ENCODE results near the gene ADD3.

The ADD3 gene

DNA sequence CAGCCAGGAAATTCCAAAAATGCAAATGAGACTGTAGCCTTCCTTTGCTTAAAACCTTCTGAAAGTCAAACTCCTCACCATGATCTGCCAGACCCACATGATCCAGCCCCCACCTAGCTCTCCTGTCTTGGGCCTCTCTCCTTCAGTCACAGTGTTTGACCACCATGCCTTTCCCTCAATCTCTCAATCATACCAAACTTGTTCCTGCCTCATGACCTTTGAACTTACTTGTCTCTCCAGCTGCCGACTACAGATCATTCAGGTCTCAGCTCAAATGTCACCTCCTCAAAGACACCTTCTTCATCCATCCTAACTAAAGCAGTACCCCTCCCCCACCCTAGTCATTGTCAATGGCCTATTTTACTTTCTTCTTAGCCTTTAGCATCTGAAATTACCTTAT is 9.3 kb upstream of the ADD3 start:
- no peak for DNase-seq
- no peaks in the 10 kb centered on the region for H3K9me3 ChIP-seq
- TF ChIP-seq, protein P1, sequence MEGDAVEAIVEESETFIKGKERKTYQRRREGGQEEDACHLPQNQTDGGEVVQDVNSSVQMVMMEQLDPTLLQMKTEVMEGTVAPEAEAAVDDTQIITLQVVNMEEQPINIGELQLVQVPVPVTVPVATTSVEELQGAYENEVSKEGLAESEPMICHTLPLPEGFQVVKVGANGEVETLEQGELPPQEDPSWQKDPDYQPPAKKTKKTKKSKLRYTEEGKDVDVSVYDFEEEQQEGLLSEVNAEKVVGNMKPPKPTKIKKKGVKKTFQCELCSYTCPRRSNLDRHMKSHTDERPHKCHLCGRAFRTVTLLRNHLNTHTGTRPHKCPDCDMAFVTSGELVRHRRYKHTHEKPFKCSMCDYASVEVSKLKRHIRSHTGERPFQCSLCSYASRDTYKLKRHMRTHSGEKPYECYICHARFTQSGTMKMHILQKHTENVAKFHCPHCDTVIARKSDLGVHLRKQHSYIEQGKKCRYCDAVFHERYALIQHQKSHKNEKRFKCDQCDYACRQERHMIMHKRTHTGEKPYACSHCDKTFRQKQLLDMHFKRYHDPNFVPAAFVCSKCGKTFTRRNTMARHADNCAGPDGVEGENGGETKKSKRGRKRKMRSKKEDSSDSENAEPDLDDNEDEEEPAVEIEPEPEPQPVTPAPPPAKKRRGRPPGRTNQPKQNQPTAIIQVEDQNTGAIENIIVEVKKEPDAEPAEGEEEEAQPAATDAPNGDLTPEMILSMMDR (IDR thresholded peaks at IDR 0.05) = no peak
- H3K27me3 ChIP-seq = no peaks in the 10 kb centered on the region
- intact Hi-C loops (cut with DNase I; ENCODE audit: low total_unique reads) = no loop called here
- H3K27ac ChIP-seq = no peak overlapping the region
- peaks cover 0 to 7% (median 2%) of the 10 kb centered on the region in 4 donors for H3K4me1 ChIP-seq
- no peaks in the 10 kb centered on the region for H3K36me3 ChIP-seq
- no peak overlapping the region for H3K4me3 ChIP-seq

DNA sequence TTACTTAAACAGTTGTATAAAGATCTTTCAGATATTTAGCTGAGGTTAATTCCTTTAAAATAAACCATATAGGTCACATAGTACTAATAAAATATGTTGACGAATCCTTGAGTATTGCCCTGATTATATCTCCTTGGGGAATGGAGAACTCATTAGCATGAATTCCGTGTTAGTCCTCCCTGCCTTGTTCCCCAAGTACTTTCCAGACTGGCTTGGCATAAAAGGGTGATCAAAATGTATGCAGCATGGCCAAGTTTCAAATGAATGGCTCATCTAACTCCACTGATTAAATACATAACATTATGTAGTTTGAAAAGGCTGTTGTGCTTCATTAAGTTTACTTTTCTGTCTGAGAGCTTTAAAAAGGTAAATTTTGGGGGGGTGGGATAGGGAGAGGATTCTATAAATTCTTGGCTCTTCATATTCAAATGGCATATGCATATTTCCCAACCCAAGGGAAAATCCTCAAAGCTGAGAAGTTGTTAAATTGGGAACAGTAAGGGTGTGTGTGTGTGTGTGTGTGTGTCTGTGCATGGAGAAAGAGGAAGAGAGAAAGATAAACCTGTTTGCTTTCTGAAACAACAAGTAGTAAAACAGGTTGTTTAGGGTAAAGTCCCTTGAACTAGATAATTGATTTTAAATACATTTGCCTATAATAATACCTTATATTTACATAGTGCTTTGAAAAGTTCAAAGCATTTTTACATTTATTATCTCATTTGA is 4.8 kb upstream of the ADD3 start:
- H3K36me3 ChIP-seq = no peaks in the 10 kb centered on the region
- no peak overlapping the region for H3K27ac ChIP-seq
- TF ChIP-seq, protein P1 (IDR thresholded peaks at IDR 0.05) = no peak
- intact Hi-C loops (cut with DNase I; ENCODE audit: low total_unique reads) = no loop called here
- H3K9me3 ChIP-seq = no peaks in the 10 kb centered on the region
- H3K27me3 ChIP-seq = no peaks in the 10 kb centered on the region
- no peak overlapping the region for H3K4me3 ChIP-seq
- peaks cover 0 to 7% (median 0%) of the 10 kb centered on the region in 4 donors for H3K4me1 ChIP-seq
- DNase-seq = no peak

DNA sequence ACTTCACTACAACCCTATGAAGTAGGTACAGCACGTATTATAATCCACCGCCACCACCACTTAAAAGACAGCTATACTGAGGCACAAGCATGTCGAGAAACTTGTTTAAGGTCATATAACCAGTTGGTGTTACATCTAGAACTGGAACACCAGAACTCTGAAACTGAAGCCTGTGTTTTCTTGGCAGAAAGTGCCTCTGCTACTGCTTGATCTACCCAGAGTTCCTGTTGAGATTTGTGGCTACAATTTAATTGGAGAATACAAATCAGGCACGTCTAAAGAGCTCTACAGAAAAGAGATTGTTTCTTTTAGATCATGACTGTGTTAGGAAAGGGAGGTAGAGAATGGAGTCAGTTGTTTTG is 4.3 kb upstream of the ADD3 start:
- TF ChIP-seq, protein P1 (IDR thresholded peaks at IDR 0.05) = no peak
- H3K4me3 ChIP-seq = no peak overlapping the region
- intact Hi-C loops (cut with DNase I; ENCODE audit: low total_unique reads) = no loop called here
- H3K9me3 ChIP-seq = no peaks in the 10 kb centered on the region
- H3K36me3 ChIP-seq = no peaks in the 10 kb centered on the region
- H3K4me1 ChIP-seq = peaks cover 0 to 7% (median 0%) of the 10 kb centered on the region in 4 donors
- no peak for DNase-seq
- no peak overlapping the region for H3K27ac ChIP-seq
- no peaks in the 10 kb centered on the region for H3K27me3 ChIP-seq

DNA sequence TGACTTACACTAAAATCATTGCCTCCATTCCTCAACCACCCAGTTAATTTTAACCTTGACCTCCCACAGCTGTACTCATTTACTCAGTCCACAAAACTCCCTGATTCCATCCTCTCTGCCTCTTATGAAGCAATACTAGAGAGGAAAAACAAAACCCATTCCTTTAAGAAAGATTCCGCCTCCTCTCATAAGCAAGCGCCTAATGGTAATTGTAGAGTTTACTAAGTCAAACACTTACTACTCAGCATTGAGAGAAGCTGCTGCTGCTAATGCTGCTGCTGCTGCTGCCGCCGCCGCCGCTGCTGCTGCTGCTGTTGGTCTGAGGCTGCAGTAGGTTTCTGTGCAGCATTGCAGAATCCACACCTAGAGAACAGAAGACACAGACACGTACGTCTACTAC is 2.1 kb upstream of the ADD3 start:
- TF ChIP-seq, protein P1 (IDR thresholded peaks at IDR 0.05) = no peak
- Histone ChIP-seq H3K4me3 (peak overlapping the region; percentile 91 to 97), H3K9me3 (no peaks in the 10 kb centered on the region), H3K36me3 (no peaks in the 10 kb centered on the region), H3K4me1 (peaks cover 0 to 26% (median 14%) of the 10 kb centered on the region in 4 donors), H3K27ac (peak overlapping the region; percentile 98), H3K27me3 (no peaks in the 10 kb centered on the region)
- DNase-seq = peak; percentile 29 to 68
- intact Hi-C loops (cut with DNase I; ENCODE audit: low total_unique reads) = no loop called here

DNA sequence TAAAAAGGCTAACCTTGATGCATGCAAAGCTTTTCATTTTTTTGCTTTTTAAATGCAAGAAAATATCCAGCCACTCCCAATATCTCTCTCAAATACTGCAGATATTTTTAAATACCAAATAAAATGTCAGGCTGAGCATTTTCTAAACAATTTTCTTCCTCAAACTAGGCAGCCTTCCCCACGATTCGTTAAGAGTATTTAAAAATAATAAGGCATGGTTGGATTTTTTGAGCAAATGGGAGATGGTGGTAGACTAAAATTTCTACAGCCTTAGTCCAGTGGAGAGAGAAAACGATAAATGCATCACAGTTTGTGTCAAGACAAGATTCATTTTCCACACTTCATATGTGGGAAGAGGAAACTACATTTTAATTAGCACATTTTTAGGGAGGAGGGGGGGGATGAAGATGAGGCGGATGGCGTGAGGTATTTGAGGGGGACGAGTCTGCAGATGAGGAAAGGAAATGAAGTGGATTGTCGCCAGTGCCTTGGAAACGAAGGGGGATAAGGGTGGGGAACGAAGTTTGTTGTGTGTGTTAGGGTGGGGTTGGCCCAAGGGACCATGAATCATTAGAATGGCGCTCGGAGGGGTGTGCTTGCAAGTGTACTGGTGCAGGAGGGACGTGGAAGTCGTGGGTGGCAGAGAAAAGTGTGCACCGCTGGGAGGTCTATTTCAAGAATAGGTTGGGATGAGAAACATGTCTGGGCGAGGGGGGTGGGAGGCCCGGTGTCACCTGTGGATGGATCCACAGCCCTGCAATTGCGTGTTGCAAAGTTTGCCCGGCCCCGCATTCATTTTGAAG is 1.2 kb upstream of the ADD3 start:
- intact Hi-C loops (cut with DNase I; ENCODE audit: low total_unique reads) = no loop called here
- H3K9me3 ChIP-seq = no peaks in the 10 kb centered on the region
- DNase-seq = peak; percentile 71 to 81

More for the DNA sequence above, 1.2 kb upstream of the ADD3 start:
- no peaks in the 10 kb centered on the region for H3K27me3 ChIP-seq
- peaks cover 0 to 32% (median 20%) of the 10 kb centered on the region in 4 donors for H3K4me1 ChIP-seq
- peak overlapping the region; percentile 91 to 97 for H3K4me3 ChIP-seq
- TF ChIP-seq, protein P1 (IDR thresholded peaks at IDR 0.05) = no peak
- no peaks in the 10 kb centered on the region for H3K36me3 ChIP-seq
- peak overlapping the region; percentile 98 for H3K27ac ChIP-seq

All from tibial artery (tissue), 4 donors.